Fibroblast of lung (primary cell): ENCODE data around the gene LRRC59. TPM values are rescaled to one million over a fixed set of nuclear protein-coding genes. Genes with fewer than 3 reads are reported as not detected.

ENCODE experiments used
- DNase-seq, 2 donors: peaks; one replicate each; pipeline versions ENCODE4 v3.0.0 to v3.0.0-alpha.2; 2010; ENCODE audit warnings: low read depth in 2 of 2
- H2AFZ ChIP-seq: 2 replicates; pipeline ENCODE4 v1.5.1; 2012; ENCODE audit warnings: low read length, control low read depth, inconsistent platforms
- H3K27ac ChIP-seq: 2 replicates; pipeline ENCODE4 v1.5.1; 2011; ENCODE audit warnings: low read length, control low read depth; ENCODE audit not compliant: insufficient read depth
- H3K27me3 ChIP-seq: 2 replicates; pipeline ENCODE4 v1.5.1; 2011; ENCODE audit warnings: mild to moderate bottlenecking, low read length; ENCODE audit not compliant: control insufficient read depth, insufficient read depth
- H3K36me3 ChIP-seq: 2 replicates; pipeline ENCODE4 v1.5.1; 2011; ENCODE audit warnings: low read length; ENCODE audit not compliant: control insufficient read depth, insufficient read depth
- H3K4me1 ChIP-seq: 2 replicates; pipeline ENCODE4 v1.5.1; 2011; ENCODE audit warnings: low read length; ENCODE audit not compliant: control insufficient read depth, insufficient read depth; ENCODE audit errors: extremely low read depth
- H3K4me2 ChIP-seq: 2 replicates; pipeline ENCODE4 v1.5.1; 2011; ENCODE audit warnings: low read length, control low read depth; ENCODE audit not compliant: insufficient read depth; ENCODE audit errors: extremely low read depth
- H3K4me3 ChIP-seq, 4 experiments: fragments of 200-600 bp in 1 of 4; sonication (generic) in 1 of 4; replicated peaks in 1 of 4; 2 replicates each; pipeline ENCODE4 v1.5.1; 2011 to 2016; ENCODE audit warnings: low read length in 4 of 4, low read depth in 3 of 4, mild to moderate bottlenecking in 3 of 4, control low read depth in 2 of 4, inconsistent platforms in 1 of 4, mixed read lengths in 1 of 4; ENCODE audit not compliant: insufficient read depth in 1 of 4; ENCODE audit errors: control extremely low read depth in 1 of 4
- H3K79me2 ChIP-seq: 2 replicates; pipeline ENCODE4 v1.5.1; 2012; ENCODE audit warnings: mild to moderate bottlenecking, low read length, inconsistent platforms; ENCODE audit not compliant: control insufficient read depth, insufficient read depth
- H3K9ac ChIP-seq: 2 replicates; pipeline ENCODE4 v1.5.1; 2011; ENCODE audit warnings: mild to moderate bottlenecking, low read length, control low read depth; ENCODE audit not compliant: insufficient read depth
- H3K9me3 ChIP-seq: 2 replicates; pipeline ENCODE4 v1.5.1; 2012; ENCODE audit warnings: low read depth, low read length; ENCODE audit not compliant: control insufficient read depth, insufficient read depth
- H4K20me1 ChIP-seq: 2 replicates; pipeline ENCODE4 v1.5.1; 2011; ENCODE audit warnings: low read length; ENCODE audit not compliant: control insufficient read depth, insufficient read depth; ENCODE audit errors: extremely low read depth
- EZH2 ChIP-seq: IDR thresholded peaks from 2 replicates; pipeline ENCODE4 v1.5.1; 2012; ENCODE audit warnings: low read length, control low read depth, mild to moderate bottlenecking; ENCODE audit errors: missing control alignments
- polyA plus RNA-seq, 2 donors: library from polyadenylated mRNA; depleted of rRNA in 1 of 2; stranded (reverse) in 1 of 2; unstranded in 1 of 2; fragments of >200 nt; gene quantifications; 2 replicates each; pipeline ENCODE4 v1.2.1, GENCODE V29; 2011 to 2012; ENCODE audit warnings: missing spikeins in 1 of 2
- total RNA-seq: library from RNA; depleted of rRNA; stranded (reverse); fragments of >200 nt; gene quantifications from 2 replicates; pipeline ENCODE4 v1.2.1, GENCODE V29; 2014
- TF ChIP-seq, protein P1 (sequence below), 2 donors: IDR thresholded peaks in 1 of 2; conservative IDR thresholded peaks in 1 of 2; 1 replicate in 1 of 2; 2 replicates in 1 of 2; pipeline ENCODE4 v1.5.1; 2011 to 2012; ENCODE audit warnings: low read length in 2 of 2, control low read depth in 1 of 2, inconsistent platforms in 1 of 2, low read depth in 1 of 2, mild to moderate bottlenecking in 1 of 2

The LRRC59 gene
- total and polyA plus RNA-seq, 2 donors (not counting 1 experiment from before 2014, with no cell fraction given): 88.7 to 142 TPM

DNA sequence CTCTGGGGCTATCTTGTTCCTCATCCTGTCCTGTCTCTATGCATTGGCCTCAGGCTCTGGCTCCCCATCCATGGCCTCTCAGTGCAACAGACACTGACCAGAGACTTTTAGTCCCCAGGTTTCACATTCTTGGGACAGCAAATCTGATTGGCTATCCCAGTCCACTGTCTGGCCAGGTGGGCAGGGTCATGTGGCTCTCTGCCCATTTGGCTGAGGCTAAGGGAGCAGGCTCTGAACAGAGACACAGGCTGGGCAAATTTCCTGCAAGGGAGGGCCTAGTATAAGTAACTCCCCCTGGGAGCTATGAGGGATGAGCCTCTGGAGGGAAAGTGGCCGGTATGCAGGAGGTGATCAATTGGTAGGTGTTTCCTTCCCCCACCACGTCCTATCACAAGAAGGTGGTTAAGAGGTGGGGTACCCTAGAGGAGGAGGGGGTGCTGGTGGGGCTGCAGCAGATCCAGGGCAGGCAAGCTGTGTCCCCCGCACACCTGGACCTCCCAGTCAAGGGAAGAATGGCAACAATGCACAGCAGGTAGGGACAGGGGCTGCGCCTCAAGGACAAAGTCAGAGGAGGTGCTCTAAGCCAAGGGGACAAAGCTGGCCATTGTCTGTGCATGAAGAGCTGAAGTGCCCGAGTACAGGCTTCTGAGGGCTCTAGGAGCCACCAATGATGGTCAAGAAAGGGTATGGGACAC is 38.2 kb downstream of the LRRC59 start:
- Histone ChIP-seq H3K4me3 (no peak overlapping the region), H3K27ac (no peak overlapping the region), H3K4me2 (no peak overlapping the region), H3K9me3 (no peaks in the 10 kb centered on the region), H3K36me3 (peaks cover 22% of the 10 kb centered on the region), H3K27me3 (no peaks in the 10 kb centered on the region), H3K79me2 (no peaks in the 10 kb centered on the region), H3K4me1 (no peaks in the 10 kb centered on the region), H3K9ac (no peak overlapping the region), H4K20me1 (no peaks in the 10 kb centered on the region), H2AFZ (no peak overlapping the region)
- no peak for DNase-seq
- TF ChIP-seq, protein P1, sequence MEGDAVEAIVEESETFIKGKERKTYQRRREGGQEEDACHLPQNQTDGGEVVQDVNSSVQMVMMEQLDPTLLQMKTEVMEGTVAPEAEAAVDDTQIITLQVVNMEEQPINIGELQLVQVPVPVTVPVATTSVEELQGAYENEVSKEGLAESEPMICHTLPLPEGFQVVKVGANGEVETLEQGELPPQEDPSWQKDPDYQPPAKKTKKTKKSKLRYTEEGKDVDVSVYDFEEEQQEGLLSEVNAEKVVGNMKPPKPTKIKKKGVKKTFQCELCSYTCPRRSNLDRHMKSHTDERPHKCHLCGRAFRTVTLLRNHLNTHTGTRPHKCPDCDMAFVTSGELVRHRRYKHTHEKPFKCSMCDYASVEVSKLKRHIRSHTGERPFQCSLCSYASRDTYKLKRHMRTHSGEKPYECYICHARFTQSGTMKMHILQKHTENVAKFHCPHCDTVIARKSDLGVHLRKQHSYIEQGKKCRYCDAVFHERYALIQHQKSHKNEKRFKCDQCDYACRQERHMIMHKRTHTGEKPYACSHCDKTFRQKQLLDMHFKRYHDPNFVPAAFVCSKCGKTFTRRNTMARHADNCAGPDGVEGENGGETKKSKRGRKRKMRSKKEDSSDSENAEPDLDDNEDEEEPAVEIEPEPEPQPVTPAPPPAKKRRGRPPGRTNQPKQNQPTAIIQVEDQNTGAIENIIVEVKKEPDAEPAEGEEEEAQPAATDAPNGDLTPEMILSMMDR (conservative IDR thresholded peaks at IDR 0.05 in 1 of 2, IDR thresholded peaks at IDR 0.05 in 1 of 2; ENCODE audit: low read depth in 1 of 2, low read length in 2 of 2): no peak
- no peak for TF ChIP-seq EZH2

DNA sequence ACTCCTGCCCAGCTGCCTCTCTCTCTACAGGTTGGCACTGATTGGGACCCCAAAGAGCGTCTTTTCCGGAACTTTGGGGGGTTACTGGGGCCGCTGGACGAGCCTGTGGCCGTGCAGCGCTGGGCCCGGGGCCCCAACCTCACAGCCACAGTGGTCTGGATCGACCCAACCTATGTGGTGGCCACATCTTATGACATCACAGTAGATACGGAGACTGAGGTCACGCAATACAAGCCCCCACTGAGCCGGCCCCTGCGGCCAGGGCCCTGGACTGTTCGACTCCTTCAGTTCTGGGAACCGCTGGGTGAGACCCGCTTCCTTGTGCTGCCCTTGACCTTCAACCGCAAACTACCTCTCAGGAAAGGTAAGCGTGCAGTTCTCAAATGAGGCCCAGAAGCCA is 39.1 kb downstream of the LRRC59 start:
- no peak overlapping the region for H3K4me3 ChIP-seq
- H3K9ac ChIP-seq: no peak overlapping the region
- H3K27ac ChIP-seq: no peak overlapping the region
- no peaks in the 10 kb centered on the region for H3K9me3 ChIP-seq
- no peak overlapping the region for H2AFZ ChIP-seq
- no peaks in the 10 kb centered on the region for H4K20me1 ChIP-seq
- TF ChIP-seq EZH2: no peak
- TF ChIP-seq, protein P1 (conservative IDR thresholded peaks at IDR 0.05 in 1 of 2, IDR thresholded peaks at IDR 0.05 in 1 of 2; ENCODE audit: low read depth in 1 of 2, low read length in 2 of 2): no peak
- H3K27me3 ChIP-seq: no peaks in the 10 kb centered on the region
- peaks cover 25% of the 10 kb centered on the region for H3K36me3 ChIP-seq
- DNase-seq: no peak
- H3K79me2 ChIP-seq: no peaks in the 10 kb centered on the region
- H3K4me2 ChIP-seq: no peak overlapping the region
- no peaks in the 10 kb centered on the region for H3K4me1 ChIP-seq

DNA sequence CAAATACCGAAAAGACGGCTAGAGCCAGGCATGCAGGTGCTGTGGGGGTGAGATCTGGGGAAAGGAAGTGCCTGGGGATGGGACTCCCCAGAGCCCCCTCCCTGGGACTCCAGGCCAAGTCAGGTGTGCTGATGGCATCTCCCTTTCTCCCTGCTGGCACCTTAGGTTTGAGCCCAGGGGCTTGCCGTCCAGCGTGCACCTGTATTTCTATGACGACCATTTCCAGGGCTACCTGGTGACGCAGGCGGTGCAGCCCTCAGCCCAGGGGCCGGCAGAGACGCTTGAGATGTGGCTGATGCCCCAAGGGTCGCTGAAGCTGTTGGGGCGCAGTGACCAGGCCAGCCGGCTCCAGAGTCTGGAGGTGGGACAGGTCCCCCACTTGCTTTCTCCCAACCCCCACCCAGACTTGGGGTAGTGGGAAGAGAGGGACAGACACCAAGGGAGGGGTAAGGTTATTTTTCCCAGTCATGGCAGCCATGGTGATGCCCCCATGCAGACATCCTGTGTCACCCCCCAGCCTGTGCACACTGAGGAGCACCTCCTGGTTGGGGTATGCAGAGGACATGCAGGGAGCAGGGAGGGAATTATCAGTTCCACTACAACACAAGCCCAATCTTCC is 40.3 kb downstream of the LRRC59 start:
- Histone ChIP-seq H3K9me3 (no peaks in the 10 kb centered on the region), H3K4me2 (no peak overlapping the region), H3K4me1 (no peaks in the 10 kb centered on the region), H3K27me3 (no peaks in the 10 kb centered on the region), H3K36me3 (peaks cover 25% of the 10 kb centered on the region), H4K20me1 (no peaks in the 10 kb centered on the region), H3K4me3 (no peak overlapping the region), H3K9ac (no peak overlapping the region), H3K79me2 (no peaks in the 10 kb centered on the region), H3K27ac (no peak overlapping the region), H2AFZ (no peak overlapping the region)
- DNase-seq: no peak
- TF ChIP-seq, protein P1 (conservative IDR thresholded peaks at IDR 0.05 in 1 of 2, IDR thresholded peaks at IDR 0.05 in 1 of 2; ENCODE audit: low read depth in 1 of 2, low read length in 2 of 2): no peak
- TF ChIP-seq EZH2: no peak
